ENCODE measurements around the gene EEFSEC.

EEFSEC gene

DNA sequence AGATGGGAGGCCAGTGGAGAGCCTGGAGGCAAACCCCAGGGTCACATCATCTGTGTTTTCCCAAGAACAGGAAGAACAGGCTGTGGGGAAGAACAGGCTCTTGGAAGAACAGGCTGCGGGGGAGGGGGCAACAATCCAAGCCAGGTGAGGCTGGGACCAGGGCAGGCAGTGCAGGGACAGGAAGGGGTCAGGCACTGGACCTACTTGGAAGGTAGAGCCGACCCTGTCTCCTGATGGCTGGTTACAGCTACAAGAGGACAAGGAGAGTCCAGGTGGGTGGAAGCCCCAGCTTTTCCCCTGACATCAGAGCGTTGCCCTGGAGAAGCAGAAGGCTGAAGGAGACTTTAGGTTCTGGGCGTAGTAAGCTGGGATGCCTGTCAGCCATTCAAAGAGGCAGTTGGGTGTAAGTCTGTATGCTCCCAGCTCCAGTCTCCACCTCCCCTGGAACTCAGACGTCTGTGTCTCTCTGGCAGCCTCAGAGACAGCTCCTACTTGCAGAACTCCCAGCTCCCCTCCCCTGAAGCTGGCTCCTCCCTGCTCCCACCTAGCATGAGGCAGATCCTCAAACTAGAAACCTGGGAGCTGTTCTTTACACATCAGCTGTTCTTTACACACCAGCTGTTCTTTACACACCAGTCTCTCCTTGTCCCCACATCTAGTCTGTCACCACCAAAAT is 182.5 kb downstream of the EEFSEC start:
- DNase-seq (ENCODE audit: low read depth): no peak

DNA sequence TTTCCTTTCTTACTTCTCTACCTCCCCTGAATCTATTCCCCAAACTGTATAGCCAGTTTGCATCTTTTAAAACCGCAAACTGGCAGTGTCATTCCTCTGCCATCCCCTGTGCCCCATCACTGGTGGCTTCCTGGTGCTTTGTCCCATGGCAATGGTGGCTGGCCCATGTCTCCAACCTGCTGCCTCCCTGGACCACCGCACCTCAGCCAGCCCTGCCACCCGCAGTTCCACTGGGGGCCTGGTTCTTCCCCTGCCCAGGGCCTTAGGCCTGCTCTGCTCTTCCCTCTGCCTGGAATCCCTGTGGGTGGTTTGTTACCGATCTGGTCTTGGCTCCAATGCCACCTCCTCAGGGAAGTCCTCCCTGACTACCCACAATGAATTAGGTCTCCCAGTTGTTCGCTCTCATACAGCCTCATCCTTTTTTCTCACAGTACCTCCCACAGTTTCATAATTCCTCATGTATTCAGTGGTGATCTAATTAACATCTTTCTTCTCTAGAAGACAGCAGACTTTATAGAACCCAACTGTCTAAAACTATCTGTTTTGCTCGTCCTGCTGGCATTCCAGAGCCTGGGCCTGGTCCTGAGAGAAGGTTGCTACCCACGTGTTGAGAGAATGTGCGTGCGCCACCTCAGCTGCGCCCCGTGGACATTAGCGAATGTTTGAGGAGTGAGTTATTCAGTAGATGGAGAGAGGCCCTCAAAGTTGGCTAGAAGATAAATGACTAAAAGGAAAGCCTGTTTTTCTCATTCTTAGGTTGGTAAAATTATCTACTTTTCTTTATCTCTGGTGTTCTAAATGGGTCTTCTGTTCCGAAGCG is 183.3 kb downstream of the EEFSEC start:
- DNase-seq (ENCODE audit: low read depth): no peak

DNA sequence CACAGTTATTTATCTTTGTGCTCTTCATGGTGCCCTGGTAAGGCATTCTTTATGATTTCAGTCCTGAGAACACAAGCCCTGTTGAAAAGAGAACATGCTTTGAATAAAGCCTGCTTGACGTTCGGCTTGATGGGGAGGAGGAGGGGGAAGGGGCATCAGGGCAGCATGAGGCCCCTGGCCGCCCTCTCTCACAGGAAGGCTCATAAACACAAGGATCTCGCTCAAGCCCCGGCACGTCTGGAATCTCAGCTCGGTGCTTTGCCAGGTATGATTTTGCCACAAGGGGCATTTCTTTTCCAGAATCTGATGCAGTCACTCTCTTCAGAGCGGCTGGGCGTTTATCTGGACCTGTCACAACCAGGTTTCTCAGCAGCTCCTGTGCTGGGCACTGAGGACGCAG is 184.0 kb downstream of the EEFSEC start:
- no peak for DNase-seq (ENCODE audit: low read depth)

DNA sequence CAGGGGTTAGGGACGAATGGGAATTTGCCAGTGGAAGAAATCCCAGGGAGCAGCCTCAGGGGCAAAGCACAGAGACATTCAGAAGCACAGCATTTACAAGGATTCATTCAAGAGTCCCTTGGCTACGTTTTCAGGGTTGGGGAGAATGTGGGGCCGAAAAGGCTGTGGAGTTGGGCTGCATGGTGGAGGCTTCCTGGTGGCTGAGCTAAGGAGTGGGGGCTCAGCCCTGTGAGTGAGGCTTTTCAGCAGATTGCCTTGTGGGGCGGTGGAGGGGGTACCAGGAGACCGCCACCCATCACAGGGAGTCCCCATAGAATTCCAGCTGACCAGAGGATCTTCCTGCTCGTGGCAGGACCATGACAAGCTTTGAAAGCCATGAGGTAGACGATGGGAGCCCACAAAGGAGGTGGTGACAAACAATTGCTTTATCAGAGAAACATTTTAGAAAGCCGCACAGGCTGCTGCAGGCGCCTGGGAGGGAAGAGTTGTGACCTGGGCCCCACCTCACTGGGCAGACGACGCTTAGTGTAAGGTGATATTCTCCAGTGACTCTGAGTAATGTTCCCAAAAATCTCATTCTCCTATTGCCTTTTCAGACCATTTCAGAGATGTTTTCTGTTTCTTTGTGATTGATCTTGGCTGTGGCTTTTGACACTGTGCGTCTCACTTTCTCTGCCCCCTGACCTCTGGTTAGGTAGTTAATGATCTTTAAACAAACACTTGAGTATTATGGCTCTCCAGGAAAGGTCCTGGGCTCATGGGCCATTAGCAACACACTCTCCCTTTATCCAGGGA is 185.5 kb downstream of the EEFSEC start:
- DNase-seq (ENCODE audit: low read depth): no peak

DNA sequence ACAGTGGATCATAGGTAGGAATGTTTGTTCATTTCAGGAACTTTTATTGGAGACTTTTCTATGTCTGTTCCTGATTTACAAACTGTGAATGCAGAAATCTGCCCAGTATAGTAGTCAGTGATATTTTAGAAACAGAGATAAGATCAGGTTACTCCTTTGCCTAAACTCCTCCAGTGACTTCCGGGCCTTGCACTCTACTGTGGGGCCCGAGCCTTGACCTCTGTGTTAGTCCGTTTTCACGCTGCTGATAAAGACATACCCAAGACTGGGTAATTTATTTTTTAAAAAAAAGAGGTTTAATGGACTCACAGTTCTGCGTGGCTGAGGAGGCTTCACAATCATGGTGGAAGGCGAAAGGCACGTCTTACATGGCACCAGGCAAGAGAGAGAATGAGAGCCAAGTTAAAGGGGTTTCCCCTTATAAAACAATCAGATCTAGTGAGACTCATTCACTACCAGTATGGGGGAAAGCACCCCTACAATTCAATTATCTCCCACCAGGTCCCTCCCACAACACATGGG is 186.3 kb downstream of the EEFSEC start:
- no peak for DNase-seq (ENCODE audit: low read depth)

DNA sequence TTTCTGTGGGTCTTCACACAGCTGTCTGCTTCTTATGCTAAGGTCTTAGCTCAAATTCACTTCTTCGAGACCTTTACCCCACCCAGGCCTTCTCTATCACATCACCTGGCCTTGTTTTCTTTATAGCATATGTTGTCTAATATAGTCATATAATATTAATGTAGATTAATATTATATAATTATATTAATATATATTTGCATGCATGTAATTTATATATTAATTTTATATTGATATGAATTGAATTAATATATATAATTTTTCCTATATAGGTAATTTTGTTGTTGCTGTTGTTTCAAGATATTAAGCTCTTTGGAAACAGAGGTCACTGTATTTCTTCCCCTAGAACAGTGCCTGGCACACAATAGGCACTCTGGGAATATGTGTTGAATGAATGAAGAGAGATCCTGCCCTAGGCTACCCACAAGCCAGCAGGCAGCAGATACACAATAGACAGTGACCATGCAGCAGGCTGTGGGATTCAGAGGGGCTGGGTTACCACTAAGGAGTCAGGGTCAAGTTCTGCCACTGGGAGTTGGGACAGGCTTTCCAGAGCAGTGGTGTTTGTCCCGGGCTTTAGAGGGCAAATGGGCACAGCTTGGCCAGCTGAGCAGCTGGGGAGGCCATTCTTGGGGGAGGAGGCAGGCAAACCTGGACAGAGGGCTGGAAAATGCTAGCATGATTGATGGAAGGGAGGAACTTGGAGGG is 187.1 kb downstream of the EEFSEC start:
- DNase-seq (ENCODE audit: low read depth): no peak

DNA sequence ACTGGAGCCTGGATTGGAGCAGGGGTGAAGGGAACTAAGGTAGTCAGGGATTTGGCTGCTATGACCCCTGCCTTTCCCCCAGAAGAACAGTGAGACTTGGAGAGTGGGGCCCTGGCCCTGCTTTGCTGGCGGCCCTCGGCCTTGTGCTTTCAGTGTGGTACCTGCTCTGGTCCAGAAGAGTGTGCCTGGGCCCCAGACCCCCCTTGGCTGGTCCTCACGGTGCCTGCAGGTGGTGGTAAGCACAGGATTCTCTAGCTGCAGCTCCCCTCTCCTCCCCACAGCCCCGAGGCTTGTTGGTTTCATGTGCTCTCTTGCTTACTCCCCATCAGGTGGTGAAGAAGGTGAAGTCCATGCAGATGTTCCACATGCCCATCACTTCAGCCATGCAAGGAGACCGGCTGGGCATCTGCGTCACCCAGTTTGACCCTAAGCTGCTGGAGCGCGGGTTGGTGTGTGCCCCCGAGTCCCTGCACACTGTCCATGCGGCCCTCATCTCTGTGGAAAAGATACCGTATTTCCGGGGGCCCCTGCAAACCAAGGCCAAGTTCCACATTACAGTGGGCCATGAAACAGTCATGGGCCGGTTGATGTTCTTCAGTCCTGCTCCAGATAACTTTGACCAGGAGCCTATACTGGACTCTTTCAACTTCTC is 187.7 kb downstream of the EEFSEC start:
- DNase-seq (ENCODE audit: low read depth): no peak

DNA sequence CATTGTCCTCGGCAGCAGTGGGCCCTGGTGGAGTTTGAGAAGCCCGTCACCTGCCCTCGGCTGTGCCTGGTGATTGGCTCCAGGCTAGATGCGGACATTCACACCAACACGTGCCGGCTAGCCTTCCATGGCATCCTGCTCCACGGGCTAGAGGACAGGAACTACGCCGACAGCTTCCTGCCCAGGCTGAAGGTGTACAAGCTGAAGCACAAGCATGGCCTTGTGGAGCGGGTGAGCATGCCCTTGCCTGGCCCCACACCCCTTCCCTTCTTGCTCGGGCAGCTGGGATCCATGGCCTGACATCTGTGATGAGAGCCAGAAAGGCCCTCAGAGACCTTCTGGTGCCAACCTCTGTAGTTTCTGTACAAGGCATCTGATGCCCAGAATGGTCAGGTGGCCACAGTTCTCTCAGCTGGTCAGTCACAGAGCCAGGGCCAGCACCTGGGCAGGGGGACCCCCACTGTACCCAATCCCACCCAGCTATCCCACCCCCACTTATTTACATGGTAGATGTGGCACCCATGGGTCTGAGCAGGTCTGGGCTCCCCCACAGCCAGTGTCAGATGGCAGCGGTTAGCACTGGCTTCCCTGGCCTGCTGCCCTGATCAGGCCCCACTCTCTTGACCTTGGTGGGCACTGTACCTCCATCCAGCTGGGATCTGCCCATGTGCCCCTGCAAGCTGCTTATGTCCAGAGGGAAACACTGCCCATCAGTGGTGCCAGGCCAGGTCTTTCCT is 188.5 kb downstream of the EEFSEC start:
- DNase-seq (ENCODE audit: low read depth): no peak

DNA sequence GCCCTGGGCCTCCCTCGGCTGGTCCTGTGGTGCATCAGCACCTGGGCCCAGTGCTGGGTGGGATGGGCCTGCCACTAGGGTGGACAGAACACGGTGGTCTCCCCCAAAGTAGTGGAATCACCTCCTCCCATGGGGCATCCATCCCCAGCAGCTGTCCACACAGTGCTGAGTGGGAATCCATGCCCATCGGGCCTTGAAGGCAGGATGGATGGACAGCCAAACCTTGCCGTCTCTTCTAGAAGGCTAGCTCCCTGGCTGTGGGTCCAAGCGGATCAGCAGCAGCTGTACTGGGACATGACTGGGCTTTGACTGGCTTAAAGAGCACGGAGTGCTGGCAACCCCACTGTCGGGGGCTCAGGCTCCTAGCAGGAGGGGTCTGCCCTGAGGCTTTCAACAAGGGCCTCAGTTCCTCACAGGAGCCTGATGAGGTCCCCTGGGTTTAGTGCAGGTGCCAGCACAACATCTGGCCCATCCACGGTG is 189.5 kb downstream of the EEFSEC start:
- no peak for DNase-seq (ENCODE audit: low read depth)

DNA sequence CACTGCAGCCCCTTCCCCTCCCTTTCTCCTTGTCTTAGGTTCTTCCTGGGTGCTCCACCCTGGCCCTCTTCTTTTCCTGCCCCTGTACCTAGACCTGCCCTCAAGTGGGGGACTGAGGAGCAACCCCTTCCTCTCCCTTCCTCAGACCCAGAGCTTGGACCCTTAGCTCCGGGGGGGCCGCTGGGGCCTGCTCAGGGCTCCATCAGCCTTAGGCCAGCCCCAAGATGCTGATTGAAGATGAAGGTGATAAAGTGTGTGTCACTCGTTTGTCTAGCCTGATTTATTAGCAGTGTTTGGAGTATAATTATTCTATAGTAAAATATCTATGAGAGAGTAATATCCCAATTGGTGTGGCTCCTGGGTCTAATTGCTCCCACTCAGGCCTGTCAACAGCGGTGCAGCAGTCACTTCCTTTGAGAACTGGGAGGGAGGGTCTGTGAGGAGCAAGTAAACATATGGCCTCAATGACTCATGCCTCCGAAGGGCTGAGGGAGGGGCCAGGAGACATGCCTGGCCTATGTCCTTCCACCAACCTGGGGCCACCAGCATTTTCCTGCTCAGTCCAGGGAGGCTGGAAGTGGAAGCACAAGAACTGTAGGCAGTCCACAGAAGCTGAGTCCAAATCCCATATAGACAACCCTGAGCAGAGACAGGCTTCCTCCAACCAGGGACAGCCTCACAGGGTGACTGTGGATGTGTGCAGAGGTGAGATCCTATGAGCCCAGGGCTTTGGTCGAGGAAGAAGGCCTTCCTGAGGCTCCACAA is 190.2 kb downstream of the EEFSEC start:
- DNase-seq (ENCODE audit: low read depth): peak; percentile 74

DNA sequence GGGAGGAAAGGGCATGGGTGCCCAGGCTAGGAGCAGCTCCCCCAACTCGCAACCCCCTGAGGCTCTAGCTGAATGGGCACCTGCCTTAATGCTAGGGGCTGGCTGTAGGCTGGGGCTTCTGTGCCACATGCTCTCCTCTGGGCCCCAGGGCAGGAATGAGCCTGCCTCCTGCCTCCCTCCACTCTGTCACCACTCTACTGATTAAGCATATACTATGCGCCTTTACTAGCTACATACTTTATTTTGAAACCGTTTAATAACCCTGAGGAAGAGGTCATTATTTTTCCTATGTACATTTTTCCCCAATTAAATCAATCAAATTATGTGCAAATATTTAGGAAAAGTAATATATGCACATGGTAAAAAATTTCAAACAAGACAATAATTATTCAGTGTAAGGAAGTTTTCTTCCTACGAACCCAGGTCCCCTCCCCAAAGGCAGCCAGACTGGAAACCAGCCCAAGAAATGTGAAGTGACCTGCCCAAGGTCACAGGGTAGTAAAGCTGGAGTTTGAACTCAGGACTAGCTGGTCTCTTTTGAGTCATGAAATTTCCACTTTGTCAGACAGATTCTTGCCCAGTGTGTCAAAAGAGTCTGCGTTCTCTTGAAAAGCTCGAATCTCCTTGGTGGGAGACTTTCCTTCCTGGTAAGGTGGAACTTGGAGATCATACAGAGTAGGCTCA is 190.9 kb downstream of the EEFSEC start:
- no peak for DNase-seq (ENCODE audit: low read depth)

DNA sequence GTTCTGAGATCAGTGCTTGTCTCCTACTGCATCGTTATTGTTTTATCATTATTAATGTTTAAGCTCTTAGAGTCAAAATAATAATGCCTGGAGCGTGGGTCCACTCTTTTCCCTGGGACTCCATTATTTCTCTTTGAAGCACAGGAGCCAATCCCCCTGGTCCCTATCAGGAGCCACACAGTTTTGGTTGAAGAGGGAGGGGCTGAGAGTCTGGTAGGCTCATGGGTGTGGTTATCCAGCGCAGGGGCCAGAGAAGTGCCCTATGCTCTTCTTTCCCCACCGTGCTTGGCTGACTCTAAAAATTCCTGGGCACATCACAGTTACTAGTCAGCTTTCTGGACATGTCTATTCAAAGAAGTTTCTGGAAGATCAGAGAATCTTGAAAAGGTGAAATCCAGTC is 191.9 kb downstream of the EEFSEC start:
- DNase-seq (ENCODE audit: low read depth): no peak

DNA sequence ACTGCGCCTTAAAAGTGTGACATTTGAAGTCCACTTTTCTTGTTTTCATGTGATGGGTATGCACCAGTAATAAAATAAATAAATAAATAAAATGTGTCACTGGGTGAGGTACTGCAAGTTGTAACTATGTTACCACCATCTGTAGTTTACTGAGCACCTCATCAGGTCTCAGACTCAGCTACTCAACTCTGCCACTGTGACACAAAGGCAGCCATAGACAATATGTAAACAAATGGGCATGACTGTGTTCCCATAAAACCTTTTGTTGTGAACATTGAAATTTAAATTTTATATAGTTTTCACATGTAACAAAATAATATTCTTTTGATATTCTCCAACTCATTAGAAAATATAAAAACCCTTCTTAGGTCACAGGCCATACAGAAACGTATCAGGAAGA is 193.3 kb downstream of the EEFSEC start:
- no peak for DNase-seq (ENCODE audit: low read depth)

DNA sequence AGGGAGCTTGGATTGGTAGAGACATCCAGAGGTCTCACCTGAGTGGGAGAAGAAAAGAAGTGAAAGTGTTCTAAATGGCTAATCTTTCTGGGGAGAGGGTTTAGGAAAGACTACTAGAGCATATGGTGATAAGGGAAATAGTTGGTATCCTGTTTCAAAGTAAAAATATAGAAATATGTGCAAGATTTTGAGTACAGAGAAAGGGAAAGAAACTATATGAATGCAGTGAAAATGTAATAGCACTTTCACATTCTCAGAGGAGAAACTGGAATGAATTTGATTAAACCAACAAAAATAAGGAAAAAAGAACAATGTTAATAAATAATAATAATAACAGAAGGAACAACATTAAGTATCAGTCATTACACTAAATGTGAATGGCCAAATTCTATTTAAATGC is 194.0 kb downstream of the EEFSEC start:
- DNase-seq (ENCODE audit: low read depth): no peak

DNA sequence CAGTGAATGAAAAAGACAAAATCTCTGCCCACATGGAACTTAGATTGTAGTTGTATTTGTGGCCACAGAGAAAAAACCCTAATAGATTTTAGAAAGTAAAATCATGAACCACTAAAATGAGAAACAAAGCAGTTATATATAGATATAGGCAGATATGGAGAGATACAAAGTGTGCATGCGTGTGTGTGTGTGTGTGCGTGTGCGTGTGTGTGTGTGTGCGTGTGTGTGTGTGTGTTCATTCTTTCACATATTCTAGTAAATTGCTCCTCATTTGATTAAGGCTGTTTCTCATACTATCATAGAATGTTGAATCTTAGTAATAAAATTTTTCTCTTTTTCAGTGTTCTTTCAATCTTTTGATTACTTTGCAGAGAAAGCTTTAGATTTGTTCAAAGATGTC is 194.8 kb downstream of the EEFSEC start:
- no peak for DNase-seq (ENCODE audit: low read depth)

DNA sequence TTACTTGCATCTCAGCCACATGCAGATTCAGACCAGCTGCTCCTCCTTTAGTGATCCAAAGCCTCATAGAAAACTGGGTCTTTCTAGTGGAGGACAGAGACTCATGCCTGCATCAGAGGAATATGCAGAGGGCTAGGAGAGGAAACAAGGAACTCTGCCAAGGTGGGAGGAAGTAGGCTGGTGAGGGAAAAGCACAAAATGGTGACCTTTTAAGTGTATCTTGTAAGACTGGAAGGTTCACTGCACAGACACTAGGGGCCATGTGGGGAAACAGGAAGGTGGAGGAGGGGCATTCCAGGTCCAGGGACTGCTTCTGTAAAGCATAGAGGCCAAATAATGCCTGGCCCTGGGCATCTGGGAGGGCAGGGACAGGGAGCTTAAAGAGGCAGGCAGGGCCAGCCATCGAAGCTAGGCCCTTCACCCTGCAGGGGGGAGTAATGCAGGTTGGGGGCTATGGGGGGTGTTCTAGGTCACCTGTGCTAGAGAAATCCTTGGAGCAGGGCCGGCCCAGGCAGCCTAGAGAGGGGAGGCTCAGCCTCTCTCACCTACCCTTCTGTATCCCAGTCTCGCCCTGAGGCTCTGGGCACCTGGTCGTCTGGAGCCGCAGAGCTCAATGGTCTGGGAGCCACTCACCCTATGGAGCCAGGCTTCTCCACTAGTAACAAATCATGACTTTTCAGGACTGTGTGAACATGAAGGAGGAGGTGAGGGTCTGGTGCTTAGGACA is 195.7 kb downstream of the EEFSEC start:
- peak; percentile 13 for DNase-seq (ENCODE audit: low read depth)

DNA sequence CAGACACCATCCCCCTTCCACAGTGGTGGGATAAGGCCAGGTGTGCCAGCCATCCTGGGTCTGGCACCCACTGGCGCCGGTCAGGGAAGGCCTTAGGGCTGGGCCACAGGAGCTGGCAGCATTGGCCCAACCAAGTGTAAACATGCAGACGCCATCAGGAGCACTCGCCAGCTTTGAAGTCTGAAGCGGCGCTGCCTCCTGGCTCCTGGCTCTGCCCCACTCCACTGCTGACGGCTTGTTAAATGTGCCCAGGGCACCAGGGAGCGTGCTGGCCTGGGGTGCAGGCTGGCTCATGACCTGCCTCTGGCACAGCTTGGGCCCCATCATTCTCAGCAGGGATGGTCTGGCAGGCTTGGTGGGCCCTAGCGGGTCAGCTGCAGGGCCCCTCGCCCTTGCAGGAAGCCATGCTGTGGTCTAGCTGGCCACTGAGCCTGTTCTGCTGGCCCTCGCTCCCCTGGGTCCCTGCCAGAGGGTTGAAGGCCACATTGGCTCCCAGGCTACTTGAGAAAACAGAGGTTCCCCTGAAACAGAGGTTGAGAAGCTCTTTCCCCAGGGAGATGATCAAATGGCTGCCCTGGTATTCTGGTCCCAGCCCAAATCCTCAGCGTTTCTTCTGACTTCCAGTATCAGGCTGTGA is 196.8 kb downstream of the EEFSEC start:
- DNase-seq (ENCODE audit: low read depth): no peak

DNA sequence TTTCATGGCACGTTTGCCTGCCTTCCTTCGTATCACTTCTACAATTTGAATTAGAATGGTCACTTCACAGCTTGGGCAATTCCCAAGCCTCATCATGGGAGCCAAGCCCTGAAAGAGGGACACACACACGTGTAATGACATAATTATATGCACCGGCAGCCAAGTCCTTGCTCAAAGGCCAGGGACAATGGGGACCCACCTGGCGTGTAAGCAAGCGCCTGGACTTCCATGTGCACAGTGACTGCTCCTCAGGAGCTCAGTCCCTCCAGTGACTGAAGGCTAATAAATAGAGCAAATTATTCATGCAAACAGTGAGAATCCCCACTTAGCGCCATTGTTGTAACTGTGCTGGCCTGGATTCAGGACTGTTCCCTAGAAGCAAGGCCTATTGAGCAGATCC is 198.3 kb downstream of the EEFSEC start:
- DNase-seq (ENCODE audit: low read depth): no peak
